T-helper 1 cell treated with Interleukin-12 subunit alpha and Interleukin-12 subunit beta and Interleukin-4 antibody, amounts not matched to agents 30 ng/mL and 1 ng/mL, for 36 hours (primary cell): Measurements from ENCODE around the gene SUSD1. TPM values are rescaled to one million over a fixed set of nuclear protein-coding genes. Genes with fewer than 3 reads are reported as not detected.

Source experiments
- intact Hi-C: fragments of 100-400 bp; cut with micrococcal nuclease; formaldehyde crosslinking; loops from one replicate; pipeline ENCODE4 v1.15.1; 2024
- total RNA-seq: library from RNA; stranded (reverse); gene quantifications from 2 replicates; pipeline ENCODE4 v1.2.3, GENCODE V29; 2022

The SUSD1 gene
- total RNA-seq, 1 donor from 2014 or later, result 23.7 TPM

DNA sequence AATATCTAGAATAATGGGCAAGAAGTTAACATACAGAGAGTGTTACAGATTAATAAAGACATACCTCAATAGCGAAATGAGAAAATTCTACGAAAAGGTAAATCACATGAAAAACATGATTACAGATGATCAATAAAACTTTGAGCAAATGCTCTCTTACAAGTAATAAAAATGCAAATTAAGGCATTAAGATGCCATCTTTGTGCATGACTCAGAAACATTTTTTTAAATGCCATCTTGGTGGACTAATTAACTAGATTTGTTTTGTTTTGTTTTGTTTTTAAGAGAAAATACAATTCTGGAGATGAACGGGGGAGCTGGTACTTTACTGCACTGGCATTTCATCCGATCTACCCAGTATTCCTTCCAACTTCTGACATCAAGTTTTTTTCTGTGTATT, 130.2 kb downstream of the SUSD1 start:
- intact Hi-C loops, result no loop called here

DNA sequence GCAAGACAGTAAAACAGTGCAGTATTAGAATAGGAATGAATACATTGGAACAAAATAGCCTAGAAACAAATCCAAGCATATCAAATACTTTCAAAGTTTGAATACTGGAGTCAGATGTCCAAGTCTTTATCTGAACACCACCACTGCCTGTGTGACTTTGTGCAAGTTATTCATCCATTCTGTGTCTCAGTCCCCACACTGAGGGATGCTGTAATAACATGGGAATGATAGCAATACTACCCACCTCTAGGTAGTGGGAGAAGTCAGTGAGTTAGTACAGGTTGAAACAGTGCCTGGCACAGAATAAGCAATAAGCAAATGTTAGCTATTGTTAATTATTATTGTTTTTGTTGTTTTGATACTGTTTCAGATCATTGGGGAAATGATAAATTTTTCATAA, 130.9 kb downstream of the SUSD1 start:
- intact Hi-C loops, result no loop called here

DNA sequence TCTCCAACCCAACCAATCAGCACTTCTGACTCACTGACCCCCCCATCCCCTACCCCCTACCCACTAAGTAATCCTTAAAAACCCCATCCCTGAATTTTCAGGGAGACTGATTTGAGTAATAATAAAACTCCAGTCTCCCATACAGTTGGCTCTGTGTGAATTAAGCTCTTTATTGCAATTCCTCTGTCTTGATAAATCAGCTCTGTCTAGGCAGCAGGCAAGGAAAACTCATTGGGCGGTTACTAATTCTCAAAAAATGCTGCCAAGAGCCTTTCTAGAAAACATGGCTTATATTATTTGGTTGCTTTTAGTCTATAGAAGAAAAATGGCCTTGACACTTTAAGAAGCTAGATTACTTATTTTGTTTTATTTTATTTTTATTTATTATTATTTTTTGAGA, 131.7 kb downstream of the SUSD1 start:
- intact Hi-C loops, result no loop called here

DNA sequence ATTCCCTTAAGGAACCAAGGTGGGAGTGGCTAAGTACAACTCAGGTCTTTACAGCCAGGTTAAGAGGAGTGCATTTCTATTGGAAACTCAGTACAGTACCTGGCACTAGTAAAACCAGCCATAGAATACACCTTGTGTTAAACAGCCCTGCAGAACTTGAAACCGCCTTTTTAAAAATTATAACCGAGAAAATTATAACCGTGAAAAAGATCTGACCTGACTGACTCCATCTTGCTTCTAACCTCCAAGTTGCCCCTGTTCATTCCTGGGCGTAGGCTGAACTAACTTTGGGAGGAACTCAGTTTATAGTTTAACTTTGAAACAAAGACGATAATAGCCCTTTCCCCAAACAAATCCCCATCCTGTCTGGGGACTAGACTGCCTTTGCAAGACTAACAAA, 132.3 kb downstream of the SUSD1 start:
- intact Hi-C loops, result no loop called here

DNA sequence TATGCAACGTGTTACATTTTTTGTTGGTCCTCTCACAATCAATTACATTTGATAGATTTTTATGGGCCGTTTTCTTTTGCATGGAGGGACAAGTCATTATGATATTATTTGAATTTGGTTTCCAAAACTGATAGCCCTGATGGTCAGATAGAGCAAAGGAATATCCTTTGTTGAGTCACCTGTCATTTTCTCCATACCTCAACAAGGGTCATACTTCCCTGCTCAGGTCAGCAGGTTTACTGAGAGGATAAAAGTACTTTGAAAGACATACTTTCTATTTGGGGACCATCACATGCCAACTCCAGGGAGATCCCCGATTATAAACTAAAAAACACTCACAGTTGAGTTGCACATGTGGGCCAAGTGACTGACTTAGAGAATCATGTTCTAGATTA, 132.9 kb downstream of the SUSD1 start:
- intact Hi-C loops, result no loop called here

DNA sequence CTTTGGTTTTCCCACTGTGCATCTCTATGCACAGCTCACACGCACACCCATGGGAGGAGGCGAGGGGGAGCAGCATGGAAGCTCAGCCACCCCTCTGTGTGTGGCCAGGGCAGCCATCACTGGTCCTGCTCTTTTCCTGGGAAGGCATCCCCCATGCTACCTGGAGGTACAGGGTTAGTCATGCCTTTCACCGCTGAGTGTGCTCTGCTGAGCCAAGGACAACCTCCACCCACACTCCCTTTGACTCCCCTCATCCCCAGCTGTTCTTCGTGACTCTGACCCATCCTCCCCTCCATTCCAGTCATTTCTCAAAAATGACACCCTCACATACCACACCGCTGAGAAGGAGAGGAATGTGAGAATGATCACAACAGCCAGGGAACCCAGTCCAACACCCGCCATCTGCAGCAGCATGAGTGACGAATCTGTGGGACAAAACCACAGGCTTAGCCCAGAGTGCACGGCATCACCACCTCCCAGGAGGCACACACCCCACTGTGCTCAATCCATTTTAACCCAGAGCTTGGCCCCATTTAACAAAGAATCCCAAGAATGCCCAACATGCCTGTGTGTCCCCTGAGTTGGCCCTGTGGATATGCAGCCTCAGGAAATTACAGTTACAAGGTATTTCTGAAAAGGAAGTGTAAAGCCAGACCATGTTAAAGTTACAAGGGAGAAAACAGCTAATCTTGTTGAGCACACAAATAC, 133.4 kb downstream of the SUSD1 start:
- intact Hi-C loops, result no loop called here

DNA sequence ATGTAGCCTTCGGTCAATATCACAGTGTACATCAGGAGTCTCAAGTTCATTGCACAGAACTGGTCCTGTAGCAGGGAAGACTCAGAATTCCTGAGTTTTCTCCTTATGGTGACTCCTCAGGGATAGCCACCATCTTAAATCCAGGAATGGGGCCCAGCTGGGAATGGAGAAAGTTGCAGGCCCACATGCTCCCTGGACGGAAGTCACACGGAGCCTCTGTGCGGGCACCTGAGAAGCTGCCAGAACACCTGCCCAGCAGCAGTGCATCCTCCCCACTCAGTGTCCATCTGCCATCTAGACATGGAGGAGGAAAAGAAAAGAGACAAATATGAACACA, 133.9 kb downstream of the SUSD1 start:
- intact Hi-C loops, result no loop called here

DNA sequence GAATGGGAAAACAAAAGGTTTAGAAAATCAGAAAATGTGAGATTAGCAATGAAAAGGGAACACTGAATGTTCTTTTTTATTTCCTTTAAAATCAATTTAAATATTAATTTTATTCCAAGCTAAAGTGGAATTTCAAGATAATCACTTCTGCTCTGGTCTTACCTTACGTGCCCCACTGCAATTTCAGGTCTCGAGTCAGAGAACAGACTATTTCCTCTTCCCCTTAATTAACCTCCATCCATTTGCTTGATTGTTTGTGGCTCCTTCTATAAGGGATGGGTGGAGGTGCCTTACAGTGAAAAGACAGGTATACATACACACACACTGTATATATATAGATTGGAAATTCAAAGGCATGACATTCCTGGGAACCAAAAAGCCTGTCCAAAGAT, 137.1 kb downstream of the SUSD1 start:
- intact Hi-C loops, result loop anchor here (5.0 kb wide), 2 partner anchors 679 to 714 kb away; partner anchors contain the start of genes INIP and SNX30

DNA sequence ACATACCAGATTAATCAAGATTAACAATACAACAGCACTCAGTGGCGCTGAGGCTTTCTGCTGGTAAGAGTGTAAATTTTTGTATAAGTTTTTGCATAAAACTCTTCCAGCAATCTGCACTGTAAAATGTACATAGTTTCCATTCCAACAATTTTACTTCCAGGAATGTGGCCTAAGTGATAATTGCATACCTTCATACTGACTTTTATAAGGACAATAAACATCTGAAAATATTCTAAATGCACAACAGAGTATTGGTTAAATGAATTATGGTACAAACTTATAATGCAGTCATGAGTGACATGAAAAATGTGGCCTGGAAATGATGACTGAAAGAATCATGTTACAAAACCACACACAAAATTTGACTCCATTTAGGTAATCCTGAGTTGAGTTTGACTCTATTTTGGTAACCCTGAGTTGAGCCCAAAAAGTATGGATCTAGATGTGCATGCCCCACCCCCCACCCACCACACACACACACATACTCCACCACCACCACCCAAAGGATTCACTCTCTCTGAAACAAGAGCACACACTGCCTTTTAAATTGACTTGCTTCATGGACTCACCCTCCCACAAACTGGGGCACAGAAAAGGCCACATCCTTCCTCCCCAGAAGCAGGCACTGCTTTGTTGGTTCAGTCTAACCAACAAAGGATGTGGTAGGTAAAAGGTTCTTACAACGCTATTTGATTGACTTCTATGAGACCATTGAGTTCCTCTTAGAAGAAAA, 137.6 kb downstream of the SUSD1 start:
- intact Hi-C loops, result loop anchor here (1.0 to 5.0 kb wide), 10 partner anchors 8 to 715 kb away; partner anchors contain the start of genes DNAJC25, INIP and SNX30

DNA sequence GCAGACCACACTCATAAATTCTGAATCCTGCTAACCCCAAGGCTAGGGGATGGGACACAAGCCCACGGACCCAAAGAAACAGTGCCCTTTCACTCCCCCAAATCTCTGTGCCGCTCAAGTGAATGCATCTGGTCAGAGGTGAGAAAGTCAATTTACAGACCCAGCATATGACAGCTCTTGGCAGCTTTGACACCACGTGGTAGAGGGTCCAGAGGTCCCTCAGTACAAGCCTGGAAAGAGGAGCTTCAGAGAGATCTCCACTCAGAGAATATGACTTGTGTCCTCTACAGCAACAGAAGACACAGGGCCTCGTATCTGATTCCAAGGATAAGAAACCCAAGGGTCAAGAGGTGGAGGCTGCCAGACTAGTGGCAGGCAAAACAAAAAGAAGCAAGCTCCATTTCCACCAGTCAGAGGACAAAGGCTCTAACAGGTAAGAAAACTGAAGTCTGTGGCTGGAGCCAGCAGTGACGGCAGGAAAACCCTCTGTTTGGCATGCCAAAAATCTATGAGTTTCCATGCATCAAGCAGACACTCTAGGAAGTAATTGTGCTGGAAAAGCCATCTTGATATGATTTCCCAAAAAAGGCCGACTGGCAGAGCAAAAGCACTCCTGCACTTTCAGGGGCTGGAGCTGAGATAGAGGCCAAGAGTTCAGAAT, 139.8 kb downstream of the SUSD1 start:
- intact Hi-C loops, result loop anchor here (1.0 to 5.0 kb wide), 3 partner anchors 295 to 717 kb away; partner anchors contain the start of genes INIP and SNX30

DNA sequence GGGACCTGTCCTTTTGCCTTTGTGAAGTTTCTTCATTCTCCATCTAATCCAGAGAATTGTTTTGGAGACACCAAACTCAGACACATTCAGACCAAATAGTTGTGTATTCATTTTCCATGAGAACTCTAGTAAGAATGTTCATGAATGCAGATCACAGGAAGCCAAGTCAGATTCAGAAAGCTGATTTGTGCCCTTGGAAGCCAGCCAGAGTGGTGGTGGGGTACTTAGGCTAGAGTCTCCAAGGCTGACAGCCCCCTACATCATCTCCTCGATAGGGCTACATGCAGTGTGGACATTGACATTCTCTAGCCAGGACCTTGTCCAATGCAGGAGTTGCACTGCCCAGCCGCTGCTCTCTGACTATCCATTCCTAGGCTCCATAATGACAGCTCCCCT, 140.9 kb downstream of the SUSD1 start:
- intact Hi-C loops, result no loop called here

DNA sequence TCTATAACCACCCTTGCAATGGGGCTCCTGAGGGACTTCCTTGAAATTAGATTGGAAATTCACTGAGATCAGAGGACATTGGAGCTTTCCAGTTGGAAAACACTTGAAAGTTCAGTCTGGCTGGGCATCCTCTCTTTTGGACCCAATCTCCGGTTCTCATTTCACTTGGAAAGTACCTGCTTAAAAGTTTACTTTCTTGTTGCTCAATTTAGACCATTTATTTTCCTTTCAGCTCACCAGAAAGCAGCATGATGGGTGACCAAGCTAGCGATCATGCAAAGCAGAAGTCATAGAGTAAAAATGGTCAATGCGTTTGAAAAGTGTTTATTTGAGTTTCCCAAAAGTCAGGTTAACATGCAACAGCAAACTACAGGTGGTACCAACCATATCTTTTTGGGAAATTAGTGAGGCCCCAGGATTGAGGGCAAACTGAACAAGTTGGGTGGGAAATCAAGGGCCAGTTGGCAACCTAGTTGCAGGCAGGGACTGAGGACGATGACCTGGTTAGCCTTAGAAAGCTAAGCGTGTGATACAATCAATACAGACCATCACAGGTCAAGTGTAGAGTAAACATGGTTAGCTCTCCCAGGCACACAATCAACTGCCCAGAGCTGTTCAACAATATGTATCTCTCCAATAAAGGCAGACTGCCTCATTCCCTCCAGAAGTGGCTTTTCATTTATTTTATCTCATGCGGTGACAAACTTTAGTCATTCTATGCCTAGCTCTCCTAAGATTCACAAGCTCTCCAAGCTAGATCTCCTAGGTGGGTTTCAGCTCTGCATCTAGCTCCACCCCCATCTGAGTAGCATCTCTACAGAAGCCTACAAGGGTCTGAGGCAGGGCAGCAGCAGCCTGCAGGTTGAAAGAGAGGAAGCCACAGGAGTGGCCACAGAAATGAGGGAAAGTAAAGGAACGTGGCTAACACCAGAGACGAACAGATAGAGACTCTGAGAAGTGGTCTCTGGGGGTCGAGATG, 141.6 kb downstream of the SUSD1 start:
- intact Hi-C loops, result no loop called here

DNA sequence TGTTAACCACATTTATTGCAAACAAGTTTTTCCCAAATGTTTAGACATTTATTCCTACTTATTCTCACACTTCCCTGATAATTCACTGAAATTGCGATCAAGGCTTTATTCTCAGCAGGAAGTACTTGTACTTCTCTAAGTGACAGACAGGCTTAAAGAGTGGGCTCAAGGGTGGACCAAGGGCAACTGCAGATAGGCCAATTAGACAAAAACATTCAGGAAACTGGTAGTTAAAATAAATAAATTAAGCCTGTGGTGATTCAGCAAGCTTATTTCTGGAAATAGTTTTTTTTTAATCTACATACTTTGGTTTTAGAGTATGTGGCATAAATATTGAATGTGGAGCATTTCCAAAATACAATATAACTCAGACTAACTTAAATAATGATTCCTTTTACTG, 142.4 kb downstream of the SUSD1 start:
- intact Hi-C loops, result loop anchor here (1.0 kb wide), 1 partner anchor 40 kb away; no protein-coding TSS in a partner anchor

DNA sequence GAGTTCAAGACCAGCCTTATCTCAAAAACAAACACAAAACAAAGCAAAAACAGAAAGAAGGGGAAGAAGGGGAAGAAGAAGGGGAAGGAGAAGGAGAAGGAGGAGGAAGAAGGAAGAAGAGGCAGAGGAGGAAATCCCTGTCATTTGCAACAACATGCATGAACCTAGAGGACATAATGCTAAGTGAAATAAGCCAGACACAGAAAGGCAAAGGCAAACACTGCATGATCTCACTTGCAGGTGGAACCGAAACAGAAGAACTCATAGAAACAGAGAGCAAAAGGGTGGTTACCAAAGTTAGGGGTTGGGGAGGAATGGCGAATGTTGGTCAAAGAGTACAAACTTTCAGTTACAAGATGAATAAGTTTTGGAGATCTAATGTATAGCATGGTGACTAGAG, 143.1 kb downstream of the SUSD1 start:
- intact Hi-C loops, result loop anchor here (1.0 kb wide), 1 partner anchor 40 kb away; no protein-coding TSS in a partner anchor

DNA sequence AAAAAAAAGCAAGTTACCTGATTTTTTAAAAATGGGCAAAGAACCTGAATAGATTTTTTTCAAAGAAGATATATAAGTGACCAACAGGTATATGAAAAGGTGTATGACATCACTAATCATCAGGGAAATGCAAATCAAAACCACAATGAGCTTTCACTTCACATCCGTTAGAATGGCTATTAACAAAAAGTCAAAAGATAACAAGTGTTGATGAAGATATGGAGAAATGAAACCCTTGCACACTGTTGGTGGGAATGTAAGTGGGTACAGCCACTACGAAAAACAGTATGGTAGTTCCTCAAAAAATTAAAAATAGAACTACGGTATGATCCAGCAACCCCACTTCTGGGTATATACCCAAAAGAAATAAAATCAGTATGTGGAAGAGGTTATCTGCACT, 143.7 kb downstream of the SUSD1 start:
- intact Hi-C loops, result no loop called here

DNA sequence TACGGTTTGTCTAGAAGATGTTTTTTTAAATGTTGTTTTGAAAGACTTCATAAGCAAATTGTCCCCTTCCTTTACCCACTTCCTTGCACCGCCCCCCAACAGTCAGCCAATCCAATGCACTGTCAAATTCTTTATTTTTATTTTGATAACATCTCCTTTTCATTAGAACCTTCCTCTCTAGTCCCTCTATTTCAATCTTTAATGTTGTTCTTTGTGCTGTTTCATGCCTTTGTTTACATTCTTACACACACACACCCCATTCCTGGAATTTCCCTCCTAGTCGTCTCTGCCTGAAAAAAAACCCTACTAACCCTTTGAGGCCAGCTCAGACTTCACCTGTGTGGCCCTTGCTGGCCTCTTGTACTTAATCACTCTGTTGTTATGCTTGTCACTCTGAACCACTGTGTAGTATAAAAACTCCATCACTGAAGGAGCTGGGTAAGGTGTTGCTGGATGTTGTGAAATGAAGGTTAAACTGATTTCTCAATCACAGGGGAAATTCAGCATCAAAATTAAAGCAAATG, 145.1 kb downstream of the SUSD1 start:
- intact Hi-C loops, result loop anchor here (1.0 to 5.0 kb wide), 2 partner anchors 7 to 32 kb away; no protein-coding TSS in a partner anchor

DNA sequence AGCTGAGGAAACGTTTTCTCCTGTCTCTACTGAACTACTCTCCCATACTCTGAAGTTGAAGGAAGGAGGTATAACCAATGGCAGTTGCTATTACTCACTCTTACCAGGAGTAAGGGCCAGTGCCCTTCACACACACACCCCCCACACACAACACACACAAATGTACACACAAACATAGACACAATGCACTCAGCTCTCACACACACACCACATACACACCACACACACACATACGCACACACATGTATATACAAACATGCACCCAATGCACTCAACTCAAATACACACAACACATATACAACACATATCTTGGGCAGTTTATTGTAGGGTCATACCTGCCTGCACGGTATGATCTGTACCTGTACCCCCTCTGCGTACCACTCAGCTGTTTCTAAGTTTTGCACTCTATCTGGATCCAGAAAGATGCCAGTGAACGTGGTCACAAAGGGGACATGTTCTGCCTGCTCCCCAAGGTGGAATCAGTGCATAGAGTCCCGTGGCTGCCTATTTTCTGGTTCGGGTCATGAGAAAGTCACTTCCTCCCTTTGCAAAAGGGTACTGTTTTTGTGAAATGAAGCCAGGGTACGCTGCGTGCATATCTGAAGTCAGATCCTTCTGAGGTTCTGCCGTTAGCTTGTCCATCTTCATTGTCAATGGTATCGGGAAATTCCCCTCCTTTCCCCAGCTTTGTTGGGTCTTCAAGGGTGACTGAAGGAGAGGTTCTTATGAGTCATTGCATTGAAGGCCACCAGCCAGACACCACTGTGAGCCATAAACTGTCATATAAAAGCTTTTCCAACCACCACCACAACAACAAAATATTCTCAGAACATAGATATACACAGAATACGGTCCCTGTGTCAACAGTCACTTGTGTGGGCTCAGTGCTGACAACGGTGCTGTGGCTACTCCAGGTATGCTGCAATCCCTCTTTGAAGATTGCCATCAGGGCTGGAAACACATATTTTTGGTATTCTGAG, 146.6 kb downstream of the SUSD1 start:
- intact Hi-C loops, result loop anchor here (1.0 to 5.0 kb wide), 2 partner anchors 9 to 34 kb away; no protein-coding TSS in a partner anchor

DNA sequence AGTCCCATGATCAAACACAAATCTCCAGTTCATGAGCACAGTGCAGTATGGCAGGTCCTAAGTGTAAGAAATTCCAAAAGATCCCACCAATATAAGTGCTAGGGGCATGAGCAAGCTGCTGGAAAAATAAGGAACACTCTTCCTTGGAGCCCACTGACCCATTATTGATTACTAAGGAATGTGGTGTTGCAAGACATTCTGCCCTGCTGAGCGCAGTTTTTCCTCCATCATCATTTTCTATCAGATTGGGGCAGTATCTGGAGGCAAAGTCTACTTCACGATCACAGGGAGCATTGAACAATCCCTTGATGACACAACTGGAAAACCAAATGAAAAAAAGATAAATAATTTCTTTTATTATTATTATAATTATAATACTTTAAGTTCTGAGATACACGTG, 149.2 kb downstream of the SUSD1 start:
- intact Hi-C loops, result loop anchor here (5.0 kb wide), 1 partner anchor 36 kb away; no protein-coding TSS in a partner anchor

DNA sequence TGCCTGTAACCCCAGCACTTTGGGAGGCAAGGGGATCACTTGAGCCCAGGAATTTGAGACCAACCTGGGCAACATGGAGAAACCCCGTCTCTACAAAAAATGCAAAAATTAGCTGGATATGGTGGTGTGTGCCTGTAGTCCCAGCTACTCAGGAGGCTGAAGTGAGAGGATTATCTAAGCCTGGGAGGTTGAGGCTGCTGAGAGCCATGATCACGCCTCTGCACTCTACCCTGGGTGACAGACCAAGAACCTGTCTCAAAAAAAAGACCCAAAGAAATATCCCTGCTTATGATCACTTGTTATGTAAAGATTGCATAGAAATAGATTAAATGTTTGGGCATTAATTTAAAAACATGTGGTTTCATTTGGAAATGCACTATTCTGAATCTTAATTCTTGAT, 153.4 kb downstream of the SUSD1 start:
- intact Hi-C loops, result no loop called here
